Lower leg skin (tissue), 4 donors: ENCODE measurements around the gene C1orf35. TPM values are rescaled to one million over a fixed set of nuclear protein-coding genes. Genes with fewer than 3 reads are reported as not detected.
A peak's percentile ranks its signal among the peaks of the same experiment; 100 is the strongest.

ENCODE experiments used
- DNase-seq, 2 donors: peaks; one replicate each; pipeline ENCODE4 v3.0.0-alpha.2; 2019; ENCODE audit warnings: low spot score in 2 of 2
- H3K4me3 ChIP-seq: fragments of 200-600 bp; sonication (generic); 2 replicates; pipeline ENCODE4 v1.5.1; 2017; ENCODE audit warnings: mild to moderate bottlenecking, low read depth; ENCODE audit not compliant: poor library complexity, severe bottlenecking
- POLR2A ChIP-seq, 2 donors: fragments of 450-650 bp; IDR thresholded peaks; one replicate each; pipeline ENCODE4 v1.6.1; 2016 to 2017; ENCODE audit warnings: antibody characterized with exemption in 2 of 2, mild to moderate bottlenecking in 1 of 2, moderate library complexity in 1 of 2
- WGBS, 2 donors: methylation state at CpG; one replicate each; pipeline ENCODE4 v1.1.5; 2018; 5-methylcytosine and 5-hydroxymethylcytosine counted together
- intact Hi-C: fragments of 100-400 bp; cut with DNase I; formaldehyde crosslinking; loops from one replicate; pipeline ENCODE4 v1.15.0; 2023; ENCODE audit warnings: low total_unique reads
- total RNA-seq, 4 donors: library from RNA; depleted of rRNA; stranded (reverse); fragments of >200 nt; gene quantifications; one replicate each; pipeline ENCODE4 v1.1.0, GENCODE V29; 2016
- TF ChIP-seq, protein P1 (sequence below), 3 donors: fragments of 450-650 bp; IDR thresholded peaks; one replicate each; pipeline ENCODE4 v1.5.1; 2016; ENCODE audit warnings: antibody characterized with exemption in 3 of 3, mild to moderate bottlenecking in 3 of 3, moderate library complexity in 2 of 3

The C1orf35 gene
- total RNA-seq, 4 donors from 2014 or later, result 16.9 to 37.0 (median 31.3) TPM

DNA sequence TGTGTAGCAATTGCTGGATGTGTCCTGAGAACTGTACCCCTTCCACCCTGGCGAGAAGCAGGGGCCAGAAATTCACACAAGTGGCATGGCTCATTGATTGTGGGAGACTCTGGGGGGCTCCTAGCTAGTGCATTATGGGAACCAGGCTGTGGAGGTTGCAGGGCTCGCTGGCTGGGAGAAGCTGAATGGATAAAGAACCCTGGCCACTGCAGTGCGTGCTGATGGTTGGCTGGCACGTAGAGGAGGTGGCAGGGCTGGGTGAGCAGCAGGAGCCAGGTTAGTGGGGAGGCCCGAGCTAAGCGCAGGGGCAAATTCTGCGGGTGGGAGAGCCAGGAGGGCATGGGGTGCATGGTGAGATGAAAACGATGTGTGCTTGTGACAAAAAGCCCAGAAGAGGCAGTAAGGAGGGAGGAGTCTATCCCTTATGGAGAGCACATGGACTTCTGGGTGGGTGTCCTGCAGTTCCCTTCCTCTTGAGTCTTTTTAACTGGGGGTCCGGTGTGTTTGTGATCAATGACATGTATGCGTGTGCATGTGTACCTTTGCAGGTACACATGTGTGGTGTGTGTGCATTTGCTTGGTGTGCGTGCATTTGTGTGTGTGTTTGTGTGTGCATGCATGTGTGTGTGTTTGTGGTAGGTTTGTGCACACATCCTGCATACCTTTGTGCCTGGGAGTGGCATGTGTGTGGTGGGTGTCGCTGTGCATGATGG is 40.5 kb upstream of the C1orf35 start:
- no peak overlapping the region for H3K4me3 ChIP-seq
- TF ChIP-seq, protein P1, sequence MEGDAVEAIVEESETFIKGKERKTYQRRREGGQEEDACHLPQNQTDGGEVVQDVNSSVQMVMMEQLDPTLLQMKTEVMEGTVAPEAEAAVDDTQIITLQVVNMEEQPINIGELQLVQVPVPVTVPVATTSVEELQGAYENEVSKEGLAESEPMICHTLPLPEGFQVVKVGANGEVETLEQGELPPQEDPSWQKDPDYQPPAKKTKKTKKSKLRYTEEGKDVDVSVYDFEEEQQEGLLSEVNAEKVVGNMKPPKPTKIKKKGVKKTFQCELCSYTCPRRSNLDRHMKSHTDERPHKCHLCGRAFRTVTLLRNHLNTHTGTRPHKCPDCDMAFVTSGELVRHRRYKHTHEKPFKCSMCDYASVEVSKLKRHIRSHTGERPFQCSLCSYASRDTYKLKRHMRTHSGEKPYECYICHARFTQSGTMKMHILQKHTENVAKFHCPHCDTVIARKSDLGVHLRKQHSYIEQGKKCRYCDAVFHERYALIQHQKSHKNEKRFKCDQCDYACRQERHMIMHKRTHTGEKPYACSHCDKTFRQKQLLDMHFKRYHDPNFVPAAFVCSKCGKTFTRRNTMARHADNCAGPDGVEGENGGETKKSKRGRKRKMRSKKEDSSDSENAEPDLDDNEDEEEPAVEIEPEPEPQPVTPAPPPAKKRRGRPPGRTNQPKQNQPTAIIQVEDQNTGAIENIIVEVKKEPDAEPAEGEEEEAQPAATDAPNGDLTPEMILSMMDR (IDR thresholded peaks at IDR 0.05), result peak in 1 of 3 donors; percentile 13
- TF ChIP-seq POLR2A (IDR thresholded peaks at IDR 0.05), result no peak
- 63 to 66% methylated on average over 12 of the region's 12 CpGs for WGBS, 2 donors
- no peak for DNase-seq
- intact Hi-C loops, result no loop called here

DNA sequence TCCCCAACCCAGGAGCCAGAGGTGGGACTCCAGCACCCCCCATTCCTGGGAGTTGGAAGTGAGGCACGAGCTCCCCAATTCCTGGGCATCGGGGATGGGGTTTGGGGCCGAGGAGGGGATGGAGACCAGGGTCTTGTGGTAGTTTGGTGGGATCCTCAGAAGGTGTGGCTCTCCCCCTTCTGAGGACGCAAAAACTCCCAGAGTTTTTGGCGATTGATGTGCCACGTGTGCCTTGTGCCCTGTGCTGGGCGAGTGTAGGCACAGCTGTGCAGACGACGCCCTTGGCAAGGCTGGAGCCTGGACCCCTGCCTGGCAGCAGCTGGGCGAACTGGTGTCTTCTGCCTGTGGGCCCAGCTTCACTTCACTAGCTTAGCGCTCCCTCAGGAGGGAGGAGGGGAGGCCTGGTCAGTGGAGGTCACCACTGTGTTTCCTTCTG is 39.6 kb upstream of the C1orf35 start:
- peak in 1 of 2 donors; percentile 86 for DNase-seq
- intact Hi-C loops, result no loop called here
- 42 to 47% methylated on average over 10 of the region's 11 CpGs for WGBS, 2 donors
- TF ChIP-seq POLR2A (IDR thresholded peaks at IDR 0.05), result no peak
- TF ChIP-seq, protein P1 (IDR thresholded peaks at IDR 0.05), result no peak
- H3K4me3 ChIP-seq, result no peak overlapping the region

DNA sequence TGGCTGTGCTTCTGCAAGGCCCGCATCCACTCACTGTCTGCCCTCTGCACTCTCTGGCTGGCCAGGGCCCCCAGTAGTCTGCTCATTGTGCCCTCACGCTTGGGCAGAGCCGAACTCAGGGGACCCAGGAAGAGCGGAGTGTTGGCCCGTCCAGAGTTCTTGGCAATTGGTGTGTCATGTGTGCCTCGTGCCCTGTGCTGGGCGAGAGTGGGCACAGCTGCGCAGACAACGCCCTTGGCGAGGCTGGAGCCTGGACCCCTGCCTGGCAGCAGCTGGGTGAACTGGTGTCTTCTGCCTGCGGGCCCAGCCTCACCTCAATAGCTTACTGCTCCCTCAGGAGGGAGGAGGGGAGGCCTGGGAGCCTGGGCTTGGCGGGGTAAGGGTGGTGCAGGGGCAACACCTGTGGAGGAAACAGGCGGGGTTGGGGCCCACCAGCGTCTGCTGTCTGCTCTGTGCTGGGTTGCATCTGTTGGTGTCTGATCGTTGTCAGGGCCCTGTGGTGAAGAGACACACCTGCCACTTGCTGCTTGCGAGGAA is 39.1 kb upstream of the C1orf35 start:
- no peak overlapping the region for H3K4me3 ChIP-seq
- TF ChIP-seq POLR2A (IDR thresholded peaks at IDR 0.05), result no peak
- TF ChIP-seq, protein P1 (IDR thresholded peaks at IDR 0.05), result no peak
- 41 to 51% methylated on average over 15 to 16 of the region's 16 CpGs for WGBS, 2 donors
- intact Hi-C loops, result no loop called here
- peak; percentile 35 to 85 for DNase-seq

DNA sequence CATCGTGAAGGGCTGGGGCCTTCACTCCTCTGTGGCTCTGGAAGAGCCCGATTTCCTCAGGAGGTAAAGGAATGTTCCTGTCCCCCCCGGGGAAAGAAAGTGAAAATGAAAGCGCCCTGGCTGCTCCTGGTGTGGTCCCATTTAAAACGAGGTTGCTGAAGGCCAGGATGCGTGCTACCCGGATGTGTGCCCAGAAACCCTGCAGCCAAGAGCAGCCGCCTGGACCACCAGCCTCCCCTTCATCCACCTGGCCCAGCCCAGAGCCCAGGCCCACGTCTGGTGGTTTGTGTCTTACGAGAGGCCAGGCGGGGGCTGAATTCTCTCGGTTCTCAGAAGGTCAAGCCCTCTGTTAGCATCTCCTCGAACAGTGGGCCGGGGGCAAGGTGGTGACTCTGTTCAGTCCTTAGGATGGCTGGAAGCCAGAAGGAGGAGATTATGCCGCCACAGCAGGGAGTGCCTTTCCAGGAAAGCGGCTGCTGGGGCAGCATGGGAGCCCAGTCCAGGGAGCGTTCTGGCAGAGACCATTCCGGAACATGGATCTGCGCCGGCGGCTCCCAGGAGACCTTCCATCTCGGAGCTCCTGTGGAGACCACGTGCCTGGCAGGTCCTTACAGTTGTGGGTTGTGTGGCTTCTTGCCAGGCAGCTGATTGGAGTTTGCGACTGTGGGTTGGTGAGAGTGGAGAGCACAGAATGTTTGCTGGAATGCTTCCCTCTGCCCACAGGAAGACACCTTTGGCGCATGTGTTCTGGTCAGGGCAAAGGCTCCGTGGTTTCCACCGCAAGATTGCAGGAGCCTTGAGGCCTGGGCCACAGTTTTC is 38.3 kb upstream of the C1orf35 start:
- TF ChIP-seq POLR2A (IDR thresholded peaks at IDR 0.05), result no peak
- TF ChIP-seq, protein P1 (IDR thresholded peaks at IDR 0.05), result no peak
- DNase-seq, result peak; percentile 78 to 91
- peak overlapping the region; percentile 86 for H3K4me3 ChIP-seq
- 8 to 25% methylated on average over 26 to 27 of the region's 27 CpGs for WGBS, 2 donors
- intact Hi-C loops, result no loop called here

DNA sequence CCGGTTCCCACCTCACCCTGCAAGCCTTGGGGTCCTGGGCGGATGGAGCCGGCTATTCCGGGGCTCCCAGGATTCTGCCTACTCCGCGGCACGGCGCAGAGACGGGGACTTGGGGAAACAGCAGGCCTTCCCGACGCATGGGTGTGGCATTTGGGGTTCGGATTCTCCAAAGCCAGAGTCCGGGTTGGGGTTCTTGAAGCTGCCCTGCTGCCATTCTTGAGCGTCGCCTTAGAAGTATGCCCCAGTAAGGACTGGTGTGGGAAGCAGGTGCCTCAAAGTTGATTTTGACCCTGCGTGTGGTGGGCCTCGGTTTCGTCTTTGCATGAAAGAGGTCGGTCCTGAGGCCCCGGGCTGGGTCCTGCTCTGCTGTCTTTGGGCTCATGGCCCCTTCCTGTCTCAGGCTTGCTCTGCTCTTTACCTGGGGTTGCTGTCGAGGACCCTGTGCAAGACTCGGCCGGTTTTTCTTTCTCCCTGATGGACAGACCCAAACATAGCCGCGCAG is 37.6 kb upstream of the C1orf35 start:
- intact Hi-C loops, result no loop called here

More for the DNA sequence above, 37.6 kb upstream of the C1orf35 start:
- H3K4me3 ChIP-seq, result peak overlapping the region; percentile 86
- 1 to 2% methylated on average over 22 to 24 of the region's 25 CpGs for WGBS, 2 donors
- TF ChIP-seq, protein P1 (IDR thresholded peaks at IDR 0.05), result no peak
- no peak for TF ChIP-seq POLR2A (IDR thresholded peaks at IDR 0.05)
- DNase-seq, result peak in 1 of 2 donors; percentile 36
